SK-MEL-5 (cell line): ENCODE results near the gene PNKP. TPM values are rescaled to one million over a fixed set of nuclear protein-coding genes. Genes with fewer than 3 reads are reported as not detected.

Experiments
- DNase-seq: peaks from one replicate; pipeline ENCODE4 v3.0.0-alpha.2; 2016; ENCODE audit warnings: low read depth, low spot score
- in situ Hi-C: cut with HindIII; loops from 2 replicates; pipeline ENCODE4 v1.10.0; 2016; ENCODE audit warnings: low sequenced_read_pairs, high pct_unique_total_duplicates, low pct_unique_long_range_greater_than_20kb
- total RNA-seq: library from RNA; depleted of rRNA; stranded (reverse); fragments of >200 nt; shearing (Covaris generic); gene quantifications from 2 replicates; pipeline ENCODE4 v1.2.3, GENCODE V29; 2014

PNKP gene
- total RNA-seq, 1 experiment from 2014 or later: 33.8 TPM

GRCh38 chr19:49894011-49894664, 26.8 kb upstream of the PNKP start:
- in situ Hi-C loops: no loop called here
- DNase-seq: no peak

- DNase-seq: no peak
- in situ Hi-C loops: no loop called here
Measured at GRCh38 chr19:49892716-49893115, 25.3 kb upstream of the PNKP start.

GRCh38 chr19:49891393-49891792, 24.0 kb upstream of the PNKP start:
- in situ Hi-C loops: no loop called here
- no peak for DNase-seq

GRCh38 chr19:49890349-49891311, 23.3 kb upstream of the PNKP start:
- in situ Hi-C loops: no loop called here
- DNase-seq: peak; percentile 36

- in situ Hi-C loops: no loop called here
Measured at GRCh38 chr19:49889687-49890348, 22.4 kb upstream of the PNKP start.

GRCh38 chr19:49889038-49889686, 21.8 kb upstream of the PNKP start:
- DNase-seq: no peak
- in situ Hi-C loops: no loop called here

More at GRCh38 chr19:49889687-49890348, 22.4 kb upstream of the PNKP start:
- DNase-seq: peak; percentile 60

- no peak for DNase-seq
- in situ Hi-C loops: no loop called here
Measured at GRCh38 chr19:49888510-49888824, 21.1 kb upstream of the PNKP start.

- in situ Hi-C loops: no loop called here
- no peak for DNase-seq
Measured at GRCh38 chr19:49887665-49888509, 20.5 kb upstream of the PNKP start.

GRCh38 chr19:49887037-49887664, 19.8 kb upstream of the PNKP start:
- in situ Hi-C loops: no loop called here
- DNase-seq: no peak

GRCh38 chr19:49884760-49885159, 17.4 kb upstream of the PNKP start:
- no peak for DNase-seq
- in situ Hi-C loops: no loop called here

- DNase-seq: no peak
- in situ Hi-C loops: no loop called here
Measured at GRCh38 chr19:49884109-49884508, 16.7 kb upstream of the PNKP start.

GRCh38 chr19:49883094-49883493, 15.7 kb upstream of the PNKP start:
- no peak for DNase-seq
- in situ Hi-C loops: no loop called here

GRCh38 chr19:49882643-49883042, 15.3 kb upstream of the PNKP start:
- in situ Hi-C loops: no loop called here

GRCh38 chr19:49881672-49882394, 14.5 kb upstream of the PNKP start:
- peak; percentile 33 for DNase-seq
- in situ Hi-C loops: no loop called here

More at GRCh38 chr19:49882643-49883042, 15.3 kb upstream of the PNKP start:
- DNase-seq: no peak

GRCh38 chr19:49881186-49881585, 13.8 kb upstream of the PNKP start:
- DNase-seq: no peak

GRCh38 chr19:49880162-49880869, 12.9 kb upstream of the PNKP start:
- in situ Hi-C loops: no loop called here

More at GRCh38 chr19:49881186-49881585, 13.8 kb upstream of the PNKP start:
- in situ Hi-C loops: no loop called here

More at GRCh38 chr19:49880162-49880869, 12.9 kb upstream of the PNKP start:
- DNase-seq: no peak
